ENCODE measurements around the gene PSMB11.
A peak's percentile ranks its signal among the peaks of the same experiment; 100 is the strongest.

PSMB11 gene

GRCh38 chr14:23077962-23078361, 36.0 kb downstream of the PSMB11 start:
- TF ChIP-seq, protein P1, sequence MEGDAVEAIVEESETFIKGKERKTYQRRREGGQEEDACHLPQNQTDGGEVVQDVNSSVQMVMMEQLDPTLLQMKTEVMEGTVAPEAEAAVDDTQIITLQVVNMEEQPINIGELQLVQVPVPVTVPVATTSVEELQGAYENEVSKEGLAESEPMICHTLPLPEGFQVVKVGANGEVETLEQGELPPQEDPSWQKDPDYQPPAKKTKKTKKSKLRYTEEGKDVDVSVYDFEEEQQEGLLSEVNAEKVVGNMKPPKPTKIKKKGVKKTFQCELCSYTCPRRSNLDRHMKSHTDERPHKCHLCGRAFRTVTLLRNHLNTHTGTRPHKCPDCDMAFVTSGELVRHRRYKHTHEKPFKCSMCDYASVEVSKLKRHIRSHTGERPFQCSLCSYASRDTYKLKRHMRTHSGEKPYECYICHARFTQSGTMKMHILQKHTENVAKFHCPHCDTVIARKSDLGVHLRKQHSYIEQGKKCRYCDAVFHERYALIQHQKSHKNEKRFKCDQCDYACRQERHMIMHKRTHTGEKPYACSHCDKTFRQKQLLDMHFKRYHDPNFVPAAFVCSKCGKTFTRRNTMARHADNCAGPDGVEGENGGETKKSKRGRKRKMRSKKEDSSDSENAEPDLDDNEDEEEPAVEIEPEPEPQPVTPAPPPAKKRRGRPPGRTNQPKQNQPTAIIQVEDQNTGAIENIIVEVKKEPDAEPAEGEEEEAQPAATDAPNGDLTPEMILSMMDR (conservative IDR thresholded peaks at IDR 0.05; ENCODE audit: low read length) = no peak
- DNase-seq (ENCODE audit: low read depth) = no peak
- no peak overlapping the region for H3K4me3 ChIP-seq (ENCODE audit: low read length)

- no peak overlapping the region for H3K4me3 ChIP-seq (ENCODE audit: low read length)
- TF ChIP-seq, protein P1 (conservative IDR thresholded peaks at IDR 0.05; ENCODE audit: low read length) = peak; percentile 33
- peak; percentile 97 for DNase-seq (ENCODE audit: low read depth)
Measured at GRCh38 chr14:23078692-23079116, 36.7 kb downstream of the PSMB11 start.

DNA sequence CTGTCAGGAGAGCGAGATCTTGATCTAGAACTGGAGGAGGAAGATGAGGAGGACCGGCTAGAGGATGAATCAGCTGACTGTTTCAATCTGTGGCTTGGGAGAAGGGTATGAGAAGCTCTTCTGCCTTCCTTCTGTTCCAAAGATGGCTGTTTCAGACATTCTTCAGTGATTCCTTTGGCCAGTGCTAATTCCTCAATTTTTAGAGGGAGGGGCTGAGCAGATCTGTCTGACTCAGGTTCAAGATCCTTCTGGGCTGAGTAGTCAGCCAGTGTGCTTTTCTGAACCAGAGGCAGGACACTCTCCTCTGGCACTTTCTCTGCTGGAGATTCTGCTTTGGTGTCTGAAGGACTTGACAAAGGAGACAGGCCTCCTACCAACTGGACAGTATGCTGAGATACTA, 37.7 kb downstream of the PSMB11 start:
- peak; percentile 65 for DNase-seq (ENCODE audit: low read depth)
- TF ChIP-seq, protein P1 (conservative IDR thresholded peaks at IDR 0.05; ENCODE audit: low read length) = no peak

GRCh38 chr14:23080474-23080873, 38.5 kb downstream of the PSMB11 start:
- no peak for DNase-seq (ENCODE audit: low read depth)
- TF ChIP-seq, protein P1 (conservative IDR thresholded peaks at IDR 0.05; ENCODE audit: low read length) = no peak
- no peak overlapping the region for H3K4me3 ChIP-seq (ENCODE audit: low read length)

More for the DNA sequence above, 37.7 kb downstream of the PSMB11 start:
- H3K4me3 ChIP-seq (ENCODE audit: low read length) = no peak overlapping the region

GRCh38 chr14:23085458-23085857, 43.4 kb downstream of the PSMB11 start:
- TF ChIP-seq, protein P1 (conservative IDR thresholded peaks at IDR 0.05; ENCODE audit: low read length) = no peak
- DNase-seq (ENCODE audit: low read depth) = peak; percentile 39
- H3K4me3 ChIP-seq (ENCODE audit: low read length) = no peak overlapping the region

DNA sequence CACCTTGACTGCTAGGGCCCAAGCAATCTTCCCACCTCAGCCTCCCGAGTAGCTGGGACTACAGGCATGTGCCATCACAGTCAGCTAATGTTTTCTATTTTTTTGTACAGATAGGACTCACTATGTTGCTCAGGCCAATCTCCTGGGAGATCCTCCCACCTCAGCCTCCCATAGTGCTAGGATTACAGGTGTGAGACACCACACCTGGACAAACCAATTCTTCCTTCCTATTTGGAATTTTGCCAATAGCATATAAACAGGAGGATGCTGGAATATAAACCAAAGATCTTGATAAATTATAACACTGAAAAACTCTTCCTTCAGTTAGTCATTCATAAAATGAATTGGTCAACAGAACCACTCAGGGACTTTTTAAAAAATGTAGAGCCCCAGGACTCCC, 44.6 kb downstream of the PSMB11 start:
- H3K4me3 ChIP-seq (ENCODE audit: low read length) = no peak overlapping the region
- TF ChIP-seq, protein P1 (conservative IDR thresholded peaks at IDR 0.05; ENCODE audit: low read length) = no peak
- no peak for DNase-seq (ENCODE audit: low read depth)

- no peak overlapping the region for H3K4me3 ChIP-seq (ENCODE audit: low read length)
- TF ChIP-seq, protein P1 (conservative IDR thresholded peaks at IDR 0.05; ENCODE audit: low read length) = no peak
- DNase-seq (ENCODE audit: low read depth) = no peak
Measured at GRCh38 chr14:23089498-23090253, 47.7 kb downstream of the PSMB11 start.
